HG03520 (cell line): ENCODE measurements around the gene EMC9.
"Not testable (repeated sequence)": the region's sequence is repeated elsewhere in the genome, so short reads cannot be mapped to it uniquely, and the experiment has no call there.

Experiments used
- ATAC-seq: cut with Tn5 transposase; IDR thresholded peaks from one replicate; pipeline ENCODE4 v1.9.1; 2021; ENCODE audit warnings: mild to moderate bottlenecking, moderate library complexity; ENCODE audit not compliant: unreplicated experiment

The EMC9 gene

GRCh38 chr14:24110523-24110922, 30.9 kb downstream of the EMC9 start:
- ATAC-seq: no peak

GRCh38 chr14:24110060-24110459, 31.3 kb downstream of the EMC9 start:
- no peak for ATAC-seq

GRCh38 chr14:24108336-24108874, 33.0 kb downstream of the EMC9 start:
- no peak for ATAC-seq

GRCh38 chr14:24106672-24107271, 34.6 kb downstream of the EMC9 start:
- no peak for ATAC-seq

GRCh38 chr14:24105609-24106239, 35.7 kb downstream of the EMC9 start:
- not testable (repeated sequence) for ATAC-seq

GRCh38 chr14:24103451-24103850, 37.9 kb downstream of the EMC9 start:
- ATAC-seq: no peak

GRCh38 chr14:24102357-24103048, 38.9 kb downstream of the EMC9 start:
- no peak for ATAC-seq

GRCh38 chr14:24100982-24101494, 40.4 kb downstream of the EMC9 start:
- no peak for ATAC-seq

- no peak for ATAC-seq
These were observed 41.0 kb downstream of the EMC9 start for GRCh38 chr14:24100197-24100981.

- no peak for ATAC-seq
These were observed 42.2 kb downstream of the EMC9 start for GRCh38 chr14:24098927-24099813.

- no peak for ATAC-seq
These were observed 43.0 kb downstream of the EMC9 start for GRCh38 chr14:24098229-24098926.

- no peak for ATAC-seq
These were observed 44.7 kb downstream of the EMC9 start for GRCh38 chr14:24096545-24097181.

- peak; percentile 68 for ATAC-seq
These were observed 45.9 kb downstream of the EMC9 start for GRCh38 chr14:24095271-24096068.

GRCh38 chr14:24094841-24095270, 46.5 kb downstream of the EMC9 start:
- ATAC-seq: no peak

GRCh38 chr14:24093901-24094840, 47.2 kb downstream of the EMC9 start, which contains the start of gene PCK2:
Gene PCK2, plus strand, starts transcription at chr14:24094311. Its CDS starts 95 bp downstream, at chr14:24094406.
- peak; percentile 37 for ATAC-seq

GRCh38 chr14:24093207-24093900, 48.0 kb downstream of the EMC9 start:
- ATAC-seq: no peak
